ENCODE measurements around the gene GCGR. TPM values are rescaled to one million over a fixed set of nuclear protein-coding genes. Genes with fewer than 3 reads are reported as not detected.

Gene GCGR
- total and polyA plus RNA-seq, 2 donors (not counting 1 experiment from before 2014, with no cell fraction given), result not detected

GRCh38 chr17:81833921-81834830, 30.2 kb downstream of the GCGR start:
- Histone ChIP-seq H3K9ac (ENCODE audit: insufficient read depth, low read length) (peak overlapping the region; percentile 94), H2AFZ (ENCODE audit: low read length) (peak overlapping the region; percentile 8), H3K27ac (ENCODE audit: insufficient read depth, low read length) (peak overlapping the region; percentile 95)

GRCh38 chr17:81834831-81835267, 30.9 kb downstream of the GCGR start, which contains the start of gene PPP1R27:
PPP1R27 (minus strand) TSS chr17:81835050; CDS start chr17:81834953, 97 bp downstream.
- no peaks in the 10 kb centered on the region for H3K36me3 ChIP-seq (ENCODE audit: control insufficient read depth, insufficient read depth, low read length)
- peaks cover 7% of the 10 kb centered on the region for H3K4me1 ChIP-seq (ENCODE audit: control insufficient read depth, extremely low read depth, insufficient read depth, low read length)
- no peaks in the 10 kb centered on the region for H4K20me1 ChIP-seq (ENCODE audit: control insufficient read depth, extremely low read depth, insufficient read depth, low read length)
- no peak for DNase-seq (ENCODE audit: low read depth in 2 of 2)
- no peaks in the 10 kb centered on the region for H3K9me3 ChIP-seq (ENCODE audit: control insufficient read depth, insufficient read depth, low read depth, low read length)
- H3K4me2 ChIP-seq (ENCODE audit: extremely low read depth, insufficient read depth, low read length), result peak within 1 kb of the TSS; percentile 94
- H2AFZ ChIP-seq (ENCODE audit: low read length), result no peak within 1 kb of the TSS
- H3K9ac ChIP-seq (ENCODE audit: insufficient read depth, low read length), result peak within 1 kb of the TSS; percentile 94
- H3K27me3 ChIP-seq (ENCODE audit: control insufficient read depth, insufficient read depth, low read length), result no peaks in the 10 kb centered on the region
- peaks cover 15% of the 10 kb centered on the region for H3K79me2 ChIP-seq (ENCODE audit: control insufficient read depth, insufficient read depth, low read length)
- H3K4me3 ChIP-seq (replicated peaks in 1 of 4; ENCODE audit: control extremely low read depth in 1 of 4, insufficient read depth in 1 of 4, low read depth in 3 of 4, low read length in 4 of 4), result peak within 1 kb of the TSS; percentile 74 to 80 (median 76)
- H3K27ac ChIP-seq (ENCODE audit: insufficient read depth, low read length), result peak within 1 kb of the TSS; percentile 95
- TF ChIP-seq EZH2 (IDR thresholded peaks at IDR 0.05; ENCODE audit: low read length, missing control alignments) (no peak), CTCF (conservative IDR thresholded peaks at IDR 0.05 in 1 of 2, IDR thresholded peaks at IDR 0.05 in 1 of 2; ENCODE audit: low read depth in 1 of 2, low read length in 2 of 2) (no peak)

More at GRCh38 chr17:81833921-81834830, 30.2 kb downstream of the GCGR start:
- H3K36me3 ChIP-seq (ENCODE audit: control insufficient read depth, insufficient read depth, low read length), result no peaks in the 10 kb centered on the region
- no peak for DNase-seq (ENCODE audit: low read depth in 2 of 2)
- no peak for TF ChIP-seq EZH2 (IDR thresholded peaks at IDR 0.05; ENCODE audit: low read length, missing control alignments)
- TF ChIP-seq CTCF (conservative IDR thresholded peaks at IDR 0.05 in 1 of 2, IDR thresholded peaks at IDR 0.05 in 1 of 2; ENCODE audit: low read depth in 1 of 2, low read length in 2 of 2), result no peak
- no peaks in the 10 kb centered on the region for H3K9me3 ChIP-seq (ENCODE audit: control insufficient read depth, insufficient read depth, low read depth, low read length)
- H3K4me3 ChIP-seq (replicated peaks in 1 of 4; ENCODE audit: control extremely low read depth in 1 of 4, insufficient read depth in 1 of 4, low read depth in 3 of 4, low read length in 4 of 4), result peak overlapping the region; percentile 74 to 80 (median 76)
- H4K20me1 ChIP-seq (ENCODE audit: control insufficient read depth, extremely low read depth, insufficient read depth, low read length), result no peaks in the 10 kb centered on the region
- H3K4me2 ChIP-seq (ENCODE audit: extremely low read depth, insufficient read depth, low read length), result peak overlapping the region; percentile 94
- H3K79me2 ChIP-seq (ENCODE audit: control insufficient read depth, insufficient read depth, low read length), result peaks cover 17% of the 10 kb centered on the region
- peaks cover 7% of the 10 kb centered on the region for H3K4me1 ChIP-seq (ENCODE audit: control insufficient read depth, extremely low read depth, insufficient read depth, low read length)
- H3K27me3 ChIP-seq (ENCODE audit: control insufficient read depth, insufficient read depth, low read length), result no peaks in the 10 kb centered on the region

GRCh38 chr17:81837641-81838040, 33.7 kb downstream of the GCGR start:
- H2AFZ ChIP-seq (ENCODE audit: low read length), result no peak overlapping the region
- H3K79me2 ChIP-seq (ENCODE audit: control insufficient read depth, insufficient read depth, low read length), result peaks cover 3% of the 10 kb centered on the region
- no peak overlapping the region for H3K27ac ChIP-seq (ENCODE audit: insufficient read depth, low read length)
- H4K20me1 ChIP-seq (ENCODE audit: control insufficient read depth, extremely low read depth, insufficient read depth, low read length), result no peaks in the 10 kb centered on the region
- DNase-seq (ENCODE audit: low read depth in 2 of 2), result no peak
- TF ChIP-seq EZH2 (IDR thresholded peaks at IDR 0.05; ENCODE audit: low read length, missing control alignments) (no peak), CTCF (conservative IDR thresholded peaks at IDR 0.05 in 1 of 2, IDR thresholded peaks at IDR 0.05 in 1 of 2; ENCODE audit: low read depth in 1 of 2, low read length in 2 of 2) (no peak)
- peaks cover 4% of the 10 kb centered on the region for H3K36me3 ChIP-seq (ENCODE audit: control insufficient read depth, insufficient read depth, low read length)
- no peak overlapping the region for H3K9ac ChIP-seq (ENCODE audit: insufficient read depth, low read length)
- no peaks in the 10 kb centered on the region for H3K27me3 ChIP-seq (ENCODE audit: control insufficient read depth, insufficient read depth, low read length)
- no peak overlapping the region for H3K4me2 ChIP-seq (ENCODE audit: extremely low read depth, insufficient read depth, low read length)
- H3K4me3 ChIP-seq (replicated peaks in 1 of 4; ENCODE audit: control extremely low read depth in 1 of 4, insufficient read depth in 1 of 4, low read depth in 3 of 4, low read length in 4 of 4), result no peak overlapping the region
- H3K9me3 ChIP-seq (ENCODE audit: control insufficient read depth, insufficient read depth, low read depth, low read length), result no peaks in the 10 kb centered on the region
- H3K4me1 ChIP-seq (ENCODE audit: control insufficient read depth, extremely low read depth, insufficient read depth, low read length), result peaks cover 4% of the 10 kb centered on the region
